Activated CD4-positive, CD25-positive, alpha-beta regulatory T cell treated with anti-CD3 and anti-CD28 coated beads, Interleukin-2, amount 50 U/mL, for 16 hours (primary cell): ENCODE results near the gene KDM4E.
"Not testable (repeated sequence)": the region's sequence is repeated elsewhere in the genome, so short reads cannot be mapped to it uniquely, and the experiment has no call there.

Experiments used
- DNase-seq: peaks from one replicate; pipeline ENCODE4 v3.0.0-alpha.2; 2020; ENCODE audit warnings: low read depth, low spot score

The KDM4E gene

DNA sequence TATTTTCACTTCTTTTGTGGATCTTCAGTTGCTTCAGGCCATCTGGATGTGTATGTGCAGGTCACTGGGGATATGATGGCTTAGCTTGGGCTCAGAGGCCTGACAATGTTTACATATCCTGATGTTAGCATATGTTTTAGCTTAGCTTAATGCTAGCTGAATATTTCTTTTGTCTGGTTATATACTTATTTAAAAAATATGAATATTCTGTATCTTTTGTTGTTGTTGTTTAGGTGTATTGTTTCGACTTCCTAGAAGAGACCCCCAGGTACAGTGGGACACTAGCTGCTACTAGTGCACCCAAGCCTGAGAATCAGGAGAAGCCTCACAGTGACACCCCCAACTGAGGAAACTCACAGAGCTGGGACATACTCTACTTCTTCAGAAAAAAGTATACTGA lies at the start of gene KDM4E:
KDM4E (plus strand) TSS at position 301 of the 400 bp plus-strand sequence. CDS start 300 bp downstream, outside the sequence.
- no peak for DNase-seq

DNA sequence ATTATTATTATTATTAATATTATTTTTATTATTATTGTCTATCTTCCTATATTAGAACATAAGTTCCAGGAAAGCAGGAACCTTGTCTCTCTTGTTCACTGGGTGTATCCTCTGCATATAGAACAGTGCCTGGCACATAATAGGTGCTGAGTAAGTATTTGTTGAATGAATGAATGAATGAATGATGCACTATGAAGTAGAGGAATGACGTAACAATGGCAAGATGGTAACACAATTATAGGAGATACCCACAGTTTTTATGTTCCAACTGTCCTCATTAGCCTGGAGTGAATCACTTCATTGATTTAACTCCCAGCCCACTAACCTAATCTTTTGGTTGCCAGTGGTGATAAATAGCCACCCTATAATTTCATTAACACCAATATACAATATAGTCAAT lies 49.5 kb upstream of the KDM4E start:
- DNase-seq = no peak

DNA sequence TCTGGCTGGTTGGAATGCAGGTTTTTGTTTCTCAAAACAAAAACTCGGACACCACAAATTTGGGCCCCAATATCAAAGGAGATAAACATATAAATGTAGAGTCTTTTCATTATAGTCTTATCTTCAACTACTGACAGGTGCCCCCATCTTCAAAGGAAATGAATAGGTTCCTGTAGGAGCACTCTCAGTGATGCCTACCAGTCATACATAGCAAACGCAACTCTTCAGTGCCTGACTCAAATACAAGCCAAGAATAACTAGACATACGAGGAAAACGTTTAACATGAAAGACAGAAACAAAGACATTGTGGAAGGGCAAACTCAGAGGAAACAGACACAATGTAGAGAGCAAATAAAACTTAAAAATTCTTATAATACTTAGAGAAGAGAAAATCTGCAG lies 37.7 kb upstream of the KDM4E start:
- DNase-seq = no peak

DNA sequence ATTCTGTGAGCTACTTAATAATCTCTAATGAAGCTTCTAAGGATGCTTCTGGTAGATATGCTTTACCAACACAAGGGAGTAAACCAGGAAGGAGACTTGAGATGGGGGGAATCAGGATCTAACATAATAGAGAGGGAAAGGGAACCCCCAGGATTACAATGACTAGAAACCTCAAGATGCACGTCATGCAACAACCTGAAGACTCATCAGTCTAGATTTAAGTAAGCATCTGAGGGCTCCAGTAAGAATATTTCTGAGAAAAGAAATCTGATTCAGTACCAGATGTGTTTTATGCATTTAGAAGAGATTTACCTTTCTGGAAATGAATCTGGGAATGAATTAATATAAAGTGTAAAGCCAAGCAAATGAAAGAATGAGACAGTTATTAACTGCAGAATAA lies 36.3 kb upstream of the KDM4E start:
- no peak for DNase-seq

DNA sequence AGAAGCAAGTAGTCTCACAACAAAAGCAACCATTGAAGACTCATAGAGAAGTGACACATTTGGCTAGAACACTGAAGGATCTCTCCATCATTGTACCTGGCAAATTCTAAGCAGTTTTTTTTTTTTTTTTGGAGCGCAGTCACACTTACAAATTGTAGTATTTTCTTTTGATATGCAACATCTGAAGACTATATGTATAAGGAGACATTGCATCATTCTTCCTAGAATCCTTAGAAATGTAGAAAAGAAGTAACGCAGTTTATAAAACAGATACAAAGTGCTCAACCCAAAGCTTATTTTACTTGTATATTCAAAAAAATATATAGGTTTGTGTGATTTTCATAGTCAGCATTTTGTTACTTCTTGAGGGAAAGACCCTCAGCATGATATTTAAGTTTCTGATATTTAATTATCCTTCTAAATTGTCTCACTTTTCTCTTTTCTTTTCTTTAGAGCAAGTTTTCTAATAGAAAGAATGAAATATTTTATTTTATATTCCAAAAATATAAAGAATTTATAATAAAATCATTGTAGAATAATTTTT lies 31.6 kb upstream of the KDM4E start:
- no peak for DNase-seq

DNA sequence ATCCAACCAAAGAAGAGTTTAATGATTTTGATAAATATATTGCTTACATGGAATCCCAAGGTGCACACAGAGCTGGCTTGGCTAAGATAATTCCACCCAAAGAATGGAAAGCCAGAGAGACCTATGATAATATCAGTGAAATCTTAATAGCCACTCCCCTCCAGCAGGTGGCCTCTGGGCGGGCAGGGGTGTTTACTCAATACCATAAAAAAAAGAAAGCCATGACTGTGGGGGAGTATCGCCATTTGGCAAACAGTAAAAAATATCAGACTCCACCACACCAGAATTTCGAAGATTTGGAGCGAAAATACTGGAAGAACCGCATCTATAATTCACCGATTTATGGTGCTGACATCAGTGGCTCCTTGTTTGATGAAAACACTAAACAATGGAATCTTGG lies 27.6 kb upstream of the KDM4E start:
- DNase-seq = no peak

DNA sequence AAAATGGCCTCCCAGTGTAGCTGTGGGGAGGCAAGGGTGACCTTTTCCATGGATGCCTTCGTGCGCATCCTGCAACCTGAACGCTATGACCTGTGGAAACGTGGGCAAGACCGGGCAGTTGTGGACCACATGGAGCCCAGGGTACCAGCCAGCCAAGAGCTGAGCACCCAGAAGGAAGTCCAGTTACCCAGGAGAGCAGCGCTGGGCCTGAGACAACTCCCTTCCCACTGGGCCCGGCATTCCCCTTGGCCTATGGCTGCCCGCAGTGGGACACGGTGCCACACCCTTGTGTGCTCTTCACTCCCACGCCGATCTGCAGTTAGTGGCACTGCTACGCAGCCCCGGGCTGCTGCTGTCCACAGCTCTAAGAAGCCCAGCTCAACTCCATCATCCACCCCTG lies 26.8 kb upstream of the KDM4E start:
- no peak for DNase-seq

DNA sequence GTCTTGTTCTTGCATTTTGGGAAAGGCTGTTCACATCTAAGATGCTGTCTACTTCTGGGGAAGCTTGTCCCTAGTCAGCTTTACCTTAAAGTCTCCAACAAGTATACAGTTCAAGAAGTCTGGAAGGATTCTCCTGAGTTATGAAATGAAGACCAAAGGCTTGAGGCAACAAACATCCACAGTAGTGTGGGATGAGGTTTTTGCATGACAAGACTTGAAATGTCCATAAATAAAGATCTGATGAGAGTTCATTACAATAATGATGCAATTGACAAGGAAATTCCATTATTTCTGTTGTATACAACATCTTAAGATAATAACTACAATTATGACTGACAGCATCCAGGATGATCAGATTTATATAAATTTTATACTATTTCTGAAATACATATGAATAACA lies 21.3 kb upstream of the KDM4E start:
- no peak for DNase-seq

DNA sequence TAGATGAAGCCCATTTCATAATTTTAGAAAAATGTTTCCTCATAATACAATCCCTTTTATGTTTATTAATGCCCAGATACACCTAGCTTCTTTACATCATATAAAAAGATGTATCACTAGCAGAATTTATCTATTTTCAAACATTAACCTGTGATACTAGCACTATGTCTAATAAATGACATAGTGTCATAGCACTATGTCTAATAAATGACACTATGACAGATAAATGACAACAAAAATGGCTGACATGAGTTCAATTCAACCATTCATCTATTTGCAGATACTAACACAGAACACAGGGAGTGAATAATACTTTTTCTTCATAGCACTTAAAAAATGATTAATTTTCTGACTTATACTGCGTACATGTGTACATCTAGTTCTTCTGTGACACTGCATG lies 19.4 kb upstream of the KDM4E start:
- DNase-seq = no peak

DNA sequence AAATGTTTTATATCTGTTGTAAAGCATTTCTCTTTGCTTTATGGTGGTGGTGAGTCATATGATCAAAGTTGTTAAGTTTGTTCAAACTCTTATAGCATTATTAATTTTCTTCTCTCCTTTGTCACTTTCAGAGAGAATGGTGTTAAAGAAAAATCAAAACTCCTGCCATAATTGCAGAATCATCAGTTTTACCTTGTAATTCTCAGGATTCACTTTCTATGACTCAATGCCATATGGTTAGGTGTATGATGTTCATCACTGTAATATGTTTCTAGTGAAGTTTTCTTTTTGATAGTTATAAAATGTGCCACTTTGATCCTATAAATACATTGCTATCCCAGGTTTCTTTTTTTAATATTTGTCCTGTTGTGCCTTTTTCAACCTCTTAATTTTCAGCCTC lies 13.7 kb upstream of the KDM4E start:
- no peak for DNase-seq

DNA sequence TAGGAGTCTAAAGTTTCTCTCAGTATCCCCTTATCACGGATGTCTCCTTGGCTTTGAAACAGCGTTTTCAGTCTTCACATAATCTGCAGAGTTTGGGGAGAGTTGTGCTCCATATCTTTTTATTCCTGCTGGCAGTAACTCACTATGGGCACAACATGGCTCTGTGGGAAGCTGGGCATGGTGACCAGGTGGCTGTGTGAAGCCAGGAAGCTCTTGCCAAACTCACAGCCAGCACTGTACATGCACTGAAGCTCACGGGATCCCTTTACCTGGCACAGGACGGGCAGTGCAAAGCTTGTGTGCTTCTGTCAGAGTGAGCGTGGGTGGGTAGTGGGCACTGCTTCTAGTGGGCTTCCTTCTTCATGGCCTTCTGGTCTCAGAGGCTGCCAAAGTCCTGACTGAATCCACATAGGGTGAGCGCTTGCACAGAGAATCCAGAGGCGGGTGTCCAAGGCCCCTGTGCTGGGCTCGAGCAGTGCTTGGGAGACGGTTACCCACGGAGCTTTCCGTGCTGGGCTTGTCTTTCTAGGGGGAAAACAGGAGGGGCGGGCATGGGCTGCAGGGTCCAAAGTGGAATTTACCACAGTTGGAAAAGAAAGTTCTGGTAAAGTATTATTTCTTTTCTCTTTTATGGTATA lies 10.8 kb upstream of the KDM4E start:
- no peak for DNase-seq

DNA sequence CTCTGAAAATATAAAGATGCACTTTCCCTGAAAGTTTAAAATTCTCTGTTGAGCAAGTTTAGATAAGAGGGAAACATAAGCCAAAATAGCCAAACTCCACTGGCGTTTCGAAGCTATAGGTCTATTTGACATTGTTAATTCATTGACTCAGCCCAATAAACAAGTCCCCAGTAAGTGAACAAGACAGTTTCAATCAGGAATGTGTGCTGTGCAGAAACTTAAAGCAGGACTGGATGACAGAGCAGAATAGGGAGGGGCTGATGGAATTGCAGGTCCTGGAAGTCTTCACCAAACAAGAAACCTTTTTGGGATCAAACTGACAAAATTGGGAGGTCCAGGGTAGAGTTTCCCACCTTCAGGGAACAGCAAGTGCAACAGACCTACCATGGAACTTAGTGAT lies 8.9 kb upstream of the KDM4E start:
- no peak for DNase-seq

DNA sequence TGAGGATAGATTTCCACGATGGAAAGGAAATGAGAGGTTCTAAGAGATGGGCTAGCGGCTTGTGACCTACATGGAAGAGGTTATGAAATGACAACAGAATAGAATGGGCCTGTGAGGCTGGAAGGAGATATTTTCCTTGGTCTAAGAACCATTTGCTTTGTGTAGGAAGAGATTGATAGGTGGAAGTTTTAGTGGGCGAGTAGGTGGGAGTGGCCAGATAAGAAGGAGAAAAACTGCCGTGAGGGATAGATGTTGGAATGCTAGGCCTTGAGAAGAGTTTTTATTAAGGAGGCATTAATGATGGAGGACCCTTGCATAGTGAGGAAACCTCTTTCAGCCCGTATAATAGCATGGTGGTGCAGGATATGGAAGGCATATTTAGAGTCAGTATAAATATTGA lies 3.6 kb upstream of the KDM4E start:
- DNase-seq = not testable (repeated sequence)

DNA sequence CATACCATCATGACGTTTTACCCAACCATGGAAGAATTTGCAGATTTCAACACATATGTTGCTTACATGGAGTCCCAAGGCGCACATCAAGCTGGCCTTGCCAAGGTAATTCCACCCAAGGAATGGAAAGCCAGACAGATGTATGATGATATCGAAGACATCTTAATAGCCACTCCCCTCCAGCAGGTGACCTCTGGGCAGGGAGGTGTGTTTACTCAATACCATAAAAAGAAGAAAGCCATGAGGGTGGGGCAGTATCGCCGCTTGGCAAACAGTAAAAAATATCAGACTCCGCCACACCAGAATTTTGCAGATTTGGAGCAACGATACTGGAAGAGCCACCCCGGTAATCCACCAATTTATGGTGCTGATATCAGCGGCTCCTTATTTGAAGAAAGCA lies 536 bp downstream of the KDM4E start:
- not testable (repeated sequence) for DNase-seq

DNA sequence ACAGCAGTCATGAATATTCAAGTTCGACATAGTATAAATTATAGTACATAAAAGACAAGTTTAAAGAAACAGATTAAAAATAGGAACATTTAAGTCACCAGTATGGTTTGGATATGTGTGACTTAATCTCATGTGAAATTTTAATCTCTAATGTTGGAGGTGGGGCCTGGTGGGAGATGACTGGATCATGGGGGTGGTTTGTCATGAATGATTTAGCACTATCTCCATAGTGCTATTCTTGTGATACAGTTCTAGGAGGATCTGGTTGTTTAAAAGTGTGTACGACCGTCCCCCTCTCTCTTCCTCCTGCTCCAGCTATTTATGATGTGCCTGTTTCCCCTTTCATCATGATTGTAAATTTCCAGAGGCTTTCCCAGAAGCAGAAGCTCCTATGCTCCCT lies 3.3 kb downstream of the KDM4E start:
- DNase-seq = no peak

DNA sequence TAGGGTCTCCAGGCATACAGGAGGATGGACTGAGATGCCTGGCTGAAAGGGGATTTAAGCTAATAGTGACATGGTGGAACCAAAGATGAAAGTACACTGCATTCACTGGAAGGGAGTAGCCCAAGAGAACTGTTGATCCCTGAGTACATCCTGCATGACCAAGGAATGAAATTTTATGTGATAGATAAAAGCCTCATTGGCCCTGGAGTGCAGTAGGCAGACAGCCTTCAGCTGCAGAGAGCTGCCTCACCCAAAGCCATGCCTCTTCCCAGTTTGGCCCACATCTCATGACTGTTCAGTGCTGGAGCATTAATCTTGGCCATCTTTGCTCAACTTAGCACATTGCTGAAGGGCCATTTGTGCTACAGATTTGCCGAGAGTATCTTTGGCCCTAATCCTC lies 8.0 kb downstream of the KDM4E start:
- no peak for DNase-seq

DNA sequence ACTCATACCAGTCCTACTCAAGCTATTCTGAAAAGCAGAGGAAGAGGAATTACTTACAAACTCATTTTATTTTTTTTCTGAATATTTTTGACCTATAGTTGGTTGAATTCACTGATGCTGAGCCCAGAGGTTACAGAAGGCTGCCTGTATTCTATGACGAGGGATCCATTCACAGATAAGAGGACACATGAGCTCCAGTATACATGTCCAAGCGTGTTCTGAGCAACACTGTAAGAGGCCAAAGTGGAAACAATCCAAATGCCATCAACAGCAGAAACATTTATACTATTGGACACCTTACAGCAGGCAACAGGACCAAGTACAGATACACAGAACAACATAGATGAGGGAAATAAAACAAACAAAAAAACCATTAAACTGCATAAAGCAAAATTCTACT lies 10.3 kb downstream of the KDM4E start:
- no peak for DNase-seq

DNA sequence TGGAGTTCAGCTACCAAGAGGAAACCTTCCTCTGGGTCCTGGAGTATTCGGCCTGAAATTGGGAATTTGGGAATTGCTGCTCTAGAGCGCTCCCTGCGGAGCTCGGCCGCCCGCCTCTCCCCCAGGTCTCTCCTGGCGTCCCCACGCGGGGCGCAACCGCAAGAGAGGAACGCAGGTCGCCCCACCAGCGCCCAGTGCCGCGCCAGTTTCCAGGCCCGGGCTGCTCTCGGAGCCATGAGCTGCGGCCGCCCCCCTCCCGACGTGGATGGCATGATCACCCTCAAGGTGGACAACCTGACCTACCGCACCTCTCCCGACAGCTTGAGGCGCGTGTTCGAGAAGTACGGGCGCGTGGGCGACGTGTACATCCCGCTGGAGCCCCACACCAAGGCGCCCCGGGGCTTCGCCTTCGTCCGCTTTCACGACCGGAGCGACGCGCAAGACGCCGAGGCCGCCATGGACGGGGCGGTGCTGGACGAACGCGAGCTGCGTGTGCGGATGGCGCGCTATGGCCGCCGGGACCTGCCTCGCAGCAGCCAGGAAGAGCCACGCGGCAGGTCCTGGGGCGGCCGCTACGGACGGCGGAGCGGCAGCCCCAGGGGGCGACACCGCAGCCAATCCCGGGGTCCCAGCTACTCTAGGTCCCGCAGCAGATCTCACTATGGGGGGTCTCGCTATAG lies 12.4 kb downstream of the KDM4E start:
- DNase-seq = not testable (repeated sequence)

DNA sequence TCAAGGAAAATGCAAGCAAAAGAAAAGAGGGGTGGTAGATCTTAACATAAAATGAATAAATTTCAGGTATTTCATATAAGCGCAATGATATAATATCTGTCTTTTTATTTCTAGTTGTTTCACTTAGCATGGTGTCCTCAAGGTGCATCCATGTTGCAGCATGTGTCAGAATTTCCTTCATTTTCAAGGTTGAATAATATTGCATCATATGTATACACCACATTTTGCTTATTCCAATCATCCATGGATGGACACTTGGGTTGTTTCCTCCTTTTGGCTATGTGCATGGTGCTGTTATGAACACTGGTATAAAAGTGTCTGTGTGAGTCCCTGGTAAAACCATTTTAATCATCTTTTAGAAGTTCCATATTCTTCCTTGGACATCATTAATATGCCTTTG lies 17.2 kb downstream of the KDM4E start:
- DNase-seq = no peak

DNA sequence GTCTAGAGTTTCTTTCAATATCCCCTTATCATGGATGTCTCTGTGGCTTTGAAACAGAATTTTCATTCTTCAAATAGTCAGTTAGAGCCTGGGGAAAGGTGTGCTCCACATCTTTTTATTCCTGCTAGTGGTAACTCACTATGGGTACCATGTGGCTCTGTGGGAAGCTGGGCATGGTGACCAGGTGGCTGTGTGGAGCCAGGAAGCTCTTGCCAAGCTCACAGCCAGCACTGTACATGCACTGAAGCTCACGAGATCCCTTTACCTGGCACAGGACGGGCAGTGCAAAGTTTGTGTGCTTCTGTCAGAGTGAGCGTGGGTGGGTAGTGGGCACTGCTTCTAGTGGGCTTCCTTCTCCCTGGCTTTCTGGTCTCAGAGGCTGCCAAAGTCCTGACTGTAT lies 17.8 kb downstream of the KDM4E start:
- DNase-seq = no peak

DNA sequence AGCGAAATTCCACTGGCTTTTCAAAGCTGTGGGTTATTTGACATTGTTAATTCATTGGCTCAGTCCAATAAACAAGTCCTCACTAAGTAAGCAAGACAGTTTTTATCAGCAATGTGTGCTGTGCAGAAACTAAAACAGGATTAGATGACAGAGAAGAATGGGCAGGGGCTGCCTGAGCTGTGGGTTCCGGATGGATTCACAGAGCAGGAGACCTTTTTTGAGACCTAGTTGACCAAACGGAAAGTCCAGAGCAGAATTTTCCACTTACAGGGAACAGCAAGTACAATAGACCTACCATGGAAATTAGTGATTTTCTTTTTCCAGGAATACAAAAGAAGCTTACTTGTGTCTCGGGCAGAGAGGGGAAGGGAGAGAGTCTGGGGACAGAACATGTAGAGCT lies 19.0 kb downstream of the KDM4E start:
- DNase-seq = no peak

DNA sequence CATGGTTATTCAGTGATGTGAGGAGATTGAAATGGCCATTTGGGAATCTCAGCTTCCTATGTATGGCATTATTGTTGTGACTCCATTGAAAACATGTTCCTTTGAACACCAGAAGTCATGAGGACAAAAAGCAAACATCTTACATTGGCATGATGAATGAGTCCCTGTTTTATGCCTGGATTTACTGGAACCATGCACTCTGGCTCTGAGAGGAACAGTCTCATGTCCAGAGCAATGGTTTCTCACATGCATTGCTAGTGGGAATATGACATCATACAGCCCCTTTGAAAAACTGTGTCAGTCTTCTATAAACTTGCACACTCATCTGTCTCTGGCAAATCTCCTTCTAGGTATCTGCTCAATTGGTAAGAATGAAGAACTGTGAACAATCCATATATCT lies 20.8 kb downstream of the KDM4E start:
- no peak for DNase-seq

DNA sequence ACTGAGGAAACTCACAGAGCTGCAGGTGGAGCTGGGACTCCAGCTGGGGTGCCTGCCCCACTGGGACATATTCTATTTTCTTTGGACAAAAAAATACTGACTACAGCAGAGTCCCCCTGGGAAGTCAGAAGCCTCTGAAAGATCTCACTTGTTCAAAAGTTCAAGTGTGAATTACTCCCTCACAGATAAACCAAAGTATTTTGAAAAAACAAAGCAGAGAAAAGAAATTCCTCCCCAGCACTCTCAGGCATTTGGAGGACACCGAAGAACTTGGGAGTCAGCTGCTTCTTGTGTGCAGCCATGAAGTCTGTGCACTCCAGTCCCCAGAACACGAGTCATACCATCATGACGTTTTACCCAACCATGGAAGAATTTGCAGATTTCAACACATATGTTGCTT lies 24.1 kb downstream of the KDM4E start, which contains the start of gene KDM4F:
KDM4F (plus strand) TSS at position 301 of the 400 bp plus-strand sequence.
- not testable (repeated sequence) for DNase-seq
